Caco-2 (cell line): ENCODE data around the gene RDH11. TPM values are rescaled to one million over a fixed set of nuclear protein-coding genes. Genes with fewer than 3 reads are reported as not detected.
A peak's percentile ranks its signal among the peaks of the same experiment; 100 is the strongest.

Experiments used
- BruUV-seq: library from RNA; stranded (reverse); fragments of 400-500 nt; replicated peaks from 2 replicates; lab custom pipeline; 2021; lab: Mats Ljungman, UMichigan
- CTCF ChIA-PET: fragments of 300-600 bp; sonication (Branson Sonifier 250); formaldehyde crosslinking; loops from one replicate; lab custom pipeline; 2022; ENCODE audit warnings: antibody characterized with exemption; lab: Charles Lee
- POLR2A ChIA-PET: fragments of 300-600 bp; sonication (Branson Sonifier 250); formaldehyde crosslinking; loops from one replicate; lab custom pipeline; 2022; ENCODE audit warnings: antibody characterized with exemption; lab: Charles Lee
- DNase-seq, 2 experiments: peaks; one replicate each; pipeline versions ENCODE4 v3.0.0 to v3.0.0-alpha.2; 2020 to 2022
- H3K27me3 ChIP-seq: replicated peaks from 2 replicates; pipeline ENCODE4 v1.6.0; 2011; ENCODE audit warnings: low read length; ENCODE audit not compliant: control insufficient read depth, insufficient read depth
- H3K36me3 ChIP-seq: 2 replicates; pipeline ENCODE4 v1.5.1; 2011; ENCODE audit warnings: low read length; ENCODE audit not compliant: control insufficient read depth, insufficient read depth
- H3K4me1 ChIP-seq: fragments of 250-450 bp; sonication (Bioruptor Pico); 2 replicates; pipeline ENCODE4 v1.5.1; 2020; ENCODE audit warnings: mild to moderate bottlenecking
- H3K4me3 ChIP-seq: 2 replicates; pipeline ENCODE4 v1.5.1; 2011; ENCODE audit warnings: low read depth, mild to moderate bottlenecking, control low read depth, low read length
- H3K9me3 ChIP-seq: fragments of 250-450 bp; sonication (Bioruptor Pico); 2 replicates; pipeline ENCODE4 v1.5.1; 2020; ENCODE audit warnings: mild to moderate bottlenecking, moderate library complexity
- H3K27ac Mint-ChIP-seq: one replicate; pipeline ENCODE4 v1.8.0; 2022; ENCODE audit warnings: mixed read lengths; ENCODE audit not compliant: unreplicated experiment
- H3K27me3 Mint-ChIP-seq: one replicate; pipeline ENCODE4 v1.8.0; 2022; ENCODE audit warnings: mixed read lengths; ENCODE audit not compliant: insufficient read depth, unreplicated experiment
- H3K36me3 Mint-ChIP-seq: one replicate; pipeline ENCODE4 v1.8.0; 2022; ENCODE audit warnings: mild to moderate bottlenecking, mixed read lengths; ENCODE audit not compliant: insufficient read depth, unreplicated experiment
- H3K4me1 Mint-ChIP-seq: one replicate; pipeline ENCODE4 v1.8.0; 2022; ENCODE audit warnings: low read depth, mixed read lengths; ENCODE audit not compliant: unreplicated experiment
- H3K4me3 Mint-ChIP-seq: one replicate; pipeline ENCODE4 v1.8.0; 2022; ENCODE audit warnings: mild to moderate bottlenecking, moderate library complexity, mixed read lengths; ENCODE audit not compliant: unreplicated experiment
- H3K9me3 Mint-ChIP-seq: one replicate; pipeline ENCODE4 v1.8.0; 2022; ENCODE audit warnings: mixed read lengths; ENCODE audit not compliant: unreplicated experiment
- intact Hi-C: fragments of 100-400 bp; cut with micrococcal nuclease; formaldehyde crosslinking; loops from one replicate; pipeline ENCODE4 v1.10.0; 2022; ENCODE audit not compliant: unreplicated experiment
- total RNA-seq: library from RNA; stranded (reverse); gene quantifications from 2 replicates; pipeline ENCODE4 v1.2.3, GENCODE V29; 2022
- TF ChIP-seq, protein P1 (sequence below), 2 experiments: fragments of 200-600 bp in 1 of 2; IDR thresholded peaks; 1 replicate in 1 of 2; 2 replicates in 1 of 2; pipeline versions ENCODE4 v1.5.1 to v1.8.0; 2011 to 2022; ENCODE audit warnings: antibody characterized with exemption in 1 of 2, control low read depth in 1 of 2, inconsistent platforms in 1 of 2, low read depth in 1 of 2, low read length in 1 of 2, mild to moderate bottlenecking in 1 of 2, moderate library complexity in 1 of 2; ENCODE audit not compliant: insufficient read depth in 1 of 2, severe bottlenecking in 1 of 2, unreplicated experiment in 1 of 2

Gene RDH11
- total RNA-seq, 1 experiment from 2014 or later = 83.1 TPM

- H3K27ac Mint-ChIP-seq = peak overlapping the region; percentile 26
- intact Hi-C loops = no loop called here
- TF ChIP-seq, protein P1, sequence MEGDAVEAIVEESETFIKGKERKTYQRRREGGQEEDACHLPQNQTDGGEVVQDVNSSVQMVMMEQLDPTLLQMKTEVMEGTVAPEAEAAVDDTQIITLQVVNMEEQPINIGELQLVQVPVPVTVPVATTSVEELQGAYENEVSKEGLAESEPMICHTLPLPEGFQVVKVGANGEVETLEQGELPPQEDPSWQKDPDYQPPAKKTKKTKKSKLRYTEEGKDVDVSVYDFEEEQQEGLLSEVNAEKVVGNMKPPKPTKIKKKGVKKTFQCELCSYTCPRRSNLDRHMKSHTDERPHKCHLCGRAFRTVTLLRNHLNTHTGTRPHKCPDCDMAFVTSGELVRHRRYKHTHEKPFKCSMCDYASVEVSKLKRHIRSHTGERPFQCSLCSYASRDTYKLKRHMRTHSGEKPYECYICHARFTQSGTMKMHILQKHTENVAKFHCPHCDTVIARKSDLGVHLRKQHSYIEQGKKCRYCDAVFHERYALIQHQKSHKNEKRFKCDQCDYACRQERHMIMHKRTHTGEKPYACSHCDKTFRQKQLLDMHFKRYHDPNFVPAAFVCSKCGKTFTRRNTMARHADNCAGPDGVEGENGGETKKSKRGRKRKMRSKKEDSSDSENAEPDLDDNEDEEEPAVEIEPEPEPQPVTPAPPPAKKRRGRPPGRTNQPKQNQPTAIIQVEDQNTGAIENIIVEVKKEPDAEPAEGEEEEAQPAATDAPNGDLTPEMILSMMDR (IDR thresholded peaks at IDR 0.05; ENCODE audit: insufficient read depth in 1 of 2, low read depth in 1 of 2, low read length in 1 of 2, severe bottlenecking in 1 of 2, unreplicated experiment in 1 of 2) = no peak
These were observed 43.4 kb upstream of the RDH11 start for GRCh38 chr14:67738740-67739504.

GRCh38 chr14:67736771-67737170, 41.2 kb upstream of the RDH11 start:
- H3K36me3 Mint-ChIP-seq = peaks cover 4% of the 10 kb centered on the region
- H3K27me3 Mint-ChIP-seq = no peaks in the 10 kb centered on the region
- H3K4me1 Mint-ChIP-seq = peaks cover 26% of the 10 kb centered on the region
- H3K9me3 ChIP-seq = no peaks in the 10 kb centered on the region
- H3K4me1 ChIP-seq = peaks cover 19% of the 10 kb centered on the region
- no peaks in the 10 kb centered on the region for H3K27me3 ChIP-seq
- H3K4me3 Mint-ChIP-seq = no peak overlapping the region
- TF ChIP-seq, protein P1 (IDR thresholded peaks at IDR 0.05; ENCODE audit: insufficient read depth in 1 of 2, low read depth in 1 of 2, low read length in 1 of 2, severe bottlenecking in 1 of 2, unreplicated experiment in 1 of 2) = no peak
- intact Hi-C loops = no loop called here
- ChIA-PET CTCF (no interaction called here), POLR2A (no interaction called here)
- no peaks in the 10 kb centered on the region for H3K36me3 ChIP-seq
- H3K4me3 ChIP-seq = no peak overlapping the region
- no peak for DNase-seq
- H3K9me3 Mint-ChIP-seq = no peaks in the 10 kb centered on the region
- BruUV-seq = no TSS peak
- H3K27ac Mint-ChIP-seq = peak overlapping the region; percentile 55

More at GRCh38 chr14:67738740-67739504, 43.4 kb upstream of the RDH11 start:
- no TSS peak for BruUV-seq
- H3K36me3 ChIP-seq = no peaks in the 10 kb centered on the region
- no peaks in the 10 kb centered on the region for H3K9me3 ChIP-seq
- H3K4me3 ChIP-seq = no peak overlapping the region
- ChIA-PET CTCF (interaction anchor here (0.6 to 0.8 kb wide), 2 partner anchors 66 to 379 kb away, joined by 3 to 4 read pairs; partner anchors contain the start of gene ATP6V1D), POLR2A (no interaction called here)
- peaks cover 19% of the 10 kb centered on the region for H3K4me1 ChIP-seq
- Mint-ChIP-seq H3K9me3 (no peaks in the 10 kb centered on the region), H3K4me3 (peak overlapping the region; percentile 13), H3K36me3 (peaks cover 6% of the 10 kb centered on the region), H3K27me3 (no peaks in the 10 kb centered on the region), H3K4me1 (peaks cover 26% of the 10 kb centered on the region)
- peak; percentile 49 to 64 for DNase-seq
- H3K27me3 ChIP-seq = no peaks in the 10 kb centered on the region

GRCh38 chr14:67735336-67736147, 40.0 kb upstream of the RDH11 start:
- Mint-ChIP-seq H3K4me3 (no peak overlapping the region), H3K27me3 (no peaks in the 10 kb centered on the region), H3K9me3 (no peaks in the 10 kb centered on the region), H3K36me3 (no peaks in the 10 kb centered on the region), H3K4me1 (peaks cover 26% of the 10 kb centered on the region), H3K27ac (no peak overlapping the region)
- H3K36me3 ChIP-seq = no peaks in the 10 kb centered on the region
- no peak overlapping the region for H3K4me3 ChIP-seq
- TF ChIP-seq, protein P1 (IDR thresholded peaks at IDR 0.05; ENCODE audit: insufficient read depth in 1 of 2, low read depth in 1 of 2, low read length in 1 of 2, severe bottlenecking in 1 of 2, unreplicated experiment in 1 of 2) = no peak
- no peak for DNase-seq
- no peaks in the 10 kb centered on the region for H3K27me3 ChIP-seq
- intact Hi-C loops = no loop called here
- ChIA-PET POLR2A (no interaction called here), CTCF (no interaction called here)
- BruUV-seq = no TSS peak
- no peaks in the 10 kb centered on the region for H3K9me3 ChIP-seq
- H3K4me1 ChIP-seq = peaks cover 19% of the 10 kb centered on the region
